ENCODE results near the gene CDH23. TPM values are rescaled to one million over a fixed set of nuclear protein-coding genes. Genes with fewer than 3 reads are reported as not detected.
A peak's percentile ranks its signal among the peaks of the same experiment; 100 is the strongest.

Gene CDH23
- total and polyA plus RNA-seq, 8 donors = 3.4 to 64.6 (median 9.9) TPM

- WGBS, 2 donors = 6 to 7% methylated on average over 45 to 55 of the region's 55 CpGs
- DNase-seq (peak; percentile 66 to 93 (median 84)), FAIRE-seq (no peak), ATAC-seq (peak; percentile 87 to 90 (median 89))
- H3K27me3 ChIP-seq = no peaks in the 10 kb centered on the region
- H3K4me1 ChIP-seq = peaks cover 0 to 6% (median 5%) of the 10 kb centered on the region in 3 donors
- H3K36me3 ChIP-seq = no peaks in the 10 kb centered on the region
- peak within 1 kb of the TSS; percentile 39 to 74 (median 68) for H3K27ac ChIP-seq
- H3K9me3 ChIP-seq = no peaks in the 10 kb centered on the region
- intact Hi-C loops (cut with DNase I) = no loop called here
- H3K4me3 ChIP-seq = peak within 1 kb of the TSS; percentile 35 to 67 (median 43)
- TF ChIP-seq CTCF (IDR thresholded peaks at IDR 0.05) = peak; percentile 60 to 84 (median 77)
Observed at GRCh38 chr10:71773221-71773971, 376.7 kb downstream of the CDH23 start, which contains the start of gene VSIR. TSS of gene VSIR (minus strand) at chr10:71773520. CDS start at chr10:71773439, 81 bp downstream.

- Histone ChIP-seq H3K4me1 (peaks cover 0 to 6% (median 5%) of the 10 kb centered on the region in 3 donors), H3K36me3 (no peaks in the 10 kb centered on the region), H3K4me3 (no peak overlapping the region), H3K9me3 (no peaks in the 10 kb centered on the region), H3K27ac (no peak overlapping the region), H3K27me3 (no peaks in the 10 kb centered on the region)
- FAIRE-seq (no peak), DNase-seq (peak in 1 of 6 donors; percentile 45), ATAC-seq (peak in 1 of 4 donors; percentile 11)
- no peak for TF ChIP-seq CTCF (IDR thresholded peaks at IDR 0.05)
- 61 to 95% methylated on average over 3 of the region's 3 CpGs for WGBS, 2 donors
- intact Hi-C loops (cut with DNase I) = no loop called here
Observed at GRCh38 chr10:71774916-71775702, 378.4 kb downstream of the CDH23 start.

- DNase-seq = peak in 1 of 6 donors; percentile 15
- WGBS, 2 donors = 81 to 86% methylated on average over 2 of the region's 2 CpGs
- Histone ChIP-seq H3K4me1 (peaks cover 0 to 5% (median 0%) of the 10 kb centered on the region in 3 donors), H3K27ac (no peak overlapping the region), H3K9me3 (no peaks in the 10 kb centered on the region), H3K27me3 (no peaks in the 10 kb centered on the region), H3K36me3 (no peaks in the 10 kb centered on the region), H3K4me3 (no peak overlapping the region)
- no peak for FAIRE-seq
- intact Hi-C loops (cut with DNase I) = no loop called here
- no peak for TF ChIP-seq CTCF (IDR thresholded peaks at IDR 0.05)
- ATAC-seq = no peak
Observed at GRCh38 chr10:71776481-71776925, 379.8 kb downstream of the CDH23 start.

GRCh38 chr10:71777213-71777985 is 380.7 kb downstream of the CDH23 start:
- no peak overlapping the region for H3K27ac ChIP-seq
- intact Hi-C loops (cut with DNase I) = no loop called here
- H3K4me1 ChIP-seq = no peaks in the 10 kb centered on the region
- WGBS, 2 donors = 91 to 94% methylated on average over 17 of the region's 17 CpGs
- FAIRE-seq (no peak), DNase-seq (peak in 2 of 6 donors; percentile 25 to 34), ATAC-seq (no peak)
- no peak for TF ChIP-seq CTCF (IDR thresholded peaks at IDR 0.05)
- no peaks in the 10 kb centered on the region for H3K36me3 ChIP-seq
- H3K27me3 ChIP-seq = no peaks in the 10 kb centered on the region
- no peaks in the 10 kb centered on the region for H3K9me3 ChIP-seq
- no peak overlapping the region for H3K4me3 ChIP-seq
